Thyroid gland (tissue), 4 donors: ENCODE results near the gene GOLGA5.

ENCODE experiments used
- POLR2A ChIP-seq, 2 donors: fragments of 450-650 bp; IDR thresholded peaks; one replicate each; pipeline ENCODE4 v1.6.1; 2017; ENCODE audit warnings: antibody characterized with exemption in 2 of 2, mild to moderate bottlenecking in 2 of 2, moderate library complexity in 1 of 2
- TF ChIP-seq, protein P1 (sequence below), 6 experiments: fragments of 200-600 bp in 3 of 6; fragments of 450-650 bp in 3 of 6; sonication (generic) in 3 of 6; IDR thresholded peaks; one replicate each; pipeline ENCODE4 v1.5.1; 2016 to 2019; ENCODE audit warnings: antibody characterized with exemption in 6 of 6, mild to moderate bottlenecking in 2 of 6, inconsistent platforms in 1 of 6, moderate library complexity in 1 of 6

- TF ChIP-seq, protein P1, sequence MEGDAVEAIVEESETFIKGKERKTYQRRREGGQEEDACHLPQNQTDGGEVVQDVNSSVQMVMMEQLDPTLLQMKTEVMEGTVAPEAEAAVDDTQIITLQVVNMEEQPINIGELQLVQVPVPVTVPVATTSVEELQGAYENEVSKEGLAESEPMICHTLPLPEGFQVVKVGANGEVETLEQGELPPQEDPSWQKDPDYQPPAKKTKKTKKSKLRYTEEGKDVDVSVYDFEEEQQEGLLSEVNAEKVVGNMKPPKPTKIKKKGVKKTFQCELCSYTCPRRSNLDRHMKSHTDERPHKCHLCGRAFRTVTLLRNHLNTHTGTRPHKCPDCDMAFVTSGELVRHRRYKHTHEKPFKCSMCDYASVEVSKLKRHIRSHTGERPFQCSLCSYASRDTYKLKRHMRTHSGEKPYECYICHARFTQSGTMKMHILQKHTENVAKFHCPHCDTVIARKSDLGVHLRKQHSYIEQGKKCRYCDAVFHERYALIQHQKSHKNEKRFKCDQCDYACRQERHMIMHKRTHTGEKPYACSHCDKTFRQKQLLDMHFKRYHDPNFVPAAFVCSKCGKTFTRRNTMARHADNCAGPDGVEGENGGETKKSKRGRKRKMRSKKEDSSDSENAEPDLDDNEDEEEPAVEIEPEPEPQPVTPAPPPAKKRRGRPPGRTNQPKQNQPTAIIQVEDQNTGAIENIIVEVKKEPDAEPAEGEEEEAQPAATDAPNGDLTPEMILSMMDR (IDR thresholded peaks at IDR 0.05), result no peak
- no peak for TF ChIP-seq POLR2A (IDR thresholded peaks at IDR 0.05)
Measured at GRCh38 chr14:92863286-92864080, 69.4 kb downstream of the GOLGA5 start.
